Islet of Langerhans (tissue), 1 donor: Measurements from ENCODE around the gene MS4A2.
"Not testable (repeated sequence)": the region's sequence is repeated elsewhere in the genome, so short reads cannot be mapped to it uniquely, and the experiment has no call there.

Experiments used
- FAIRE-seq: peaks from one replicate; lab custom pipeline; 2011; peaks lifted over from hg19 to GRCh38; lab: Jason Lieb, UNC

Gene MS4A2

GRCh38 chr11:60104471-60105115, 16.1 kb downstream of the MS4A2 start:
- not testable (repeated sequence) for FAIRE-seq

- FAIRE-seq = not testable (repeated sequence)
These were observed 20.2 kb downstream of the MS4A2 start for GRCh38 chr11:60108631-60109030.

GRCh38 chr11:60111793-60112192, 23.3 kb downstream of the MS4A2 start:
- no peak for FAIRE-seq

GRCh38 chr11:60116996-60117790, 28.7 kb downstream of the MS4A2 start:
- no peak for FAIRE-seq

- FAIRE-seq = no peak
These were observed 29.9 kb downstream of the MS4A2 start for GRCh38 chr11:60118338-60118737.

GRCh38 chr11:60119710-60120109, 31.2 kb downstream of the MS4A2 start:
- FAIRE-seq = no peak

- no peak for FAIRE-seq
These were observed 32.8 kb downstream of the MS4A2 start for GRCh38 chr11:60121264-60121663.

- no peak for FAIRE-seq
These were observed 34.1 kb downstream of the MS4A2 start for GRCh38 chr11:60122414-60123036.

- no peak for FAIRE-seq
These were observed 36.5 kb downstream of the MS4A2 start for GRCh38 chr11:60124802-60125432.

- FAIRE-seq = no peak
These were observed 37.6 kb downstream of the MS4A2 start for GRCh38 chr11:60125956-60126585.

GRCh38 chr11:60127311-60127811, 38.9 kb downstream of the MS4A2 start:
- FAIRE-seq = no peak

- no peak for FAIRE-seq
These were observed 39.9 kb downstream of the MS4A2 start for GRCh38 chr11:60128376-60128775.

GRCh38 chr11:60128866-60129265, 40.4 kb downstream of the MS4A2 start:
- not testable (repeated sequence) for FAIRE-seq

GRCh38 chr11:60129853-60130252, 41.4 kb downstream of the MS4A2 start:
- FAIRE-seq = no peak

- no peak for FAIRE-seq
These were observed 42.0 kb downstream of the MS4A2 start for GRCh38 chr11:60130496-60130895.

- FAIRE-seq = no peak
These were observed 43.4 kb downstream of the MS4A2 start for GRCh38 chr11:60131912-60132311.

GRCh38 chr11:60133917-60134316, 45.5 kb downstream of the MS4A2 start:
- FAIRE-seq = no peak

GRCh38 chr11:60143768-60144167, 55.3 kb downstream of the MS4A2 start:
- FAIRE-seq = no peak

GRCh38 chr11:60145677-60146076, 57.2 kb downstream of the MS4A2 start:
- no peak for FAIRE-seq
